ENCODE results near the gene MMGT1. TPM values are rescaled to one million over a fixed set of nuclear protein-coding genes. Genes with fewer than 3 reads are reported as not detected.

The MMGT1 gene
- 24.7 TPM for total RNA-seq

GRCh38 chrX:135973548-135974278 is at the start of gene MMGT1:
TSS of gene MMGT1 (minus strand) at chrX:135973988. CDS start at chrX:135973675, 313 bp downstream.

DNA sequence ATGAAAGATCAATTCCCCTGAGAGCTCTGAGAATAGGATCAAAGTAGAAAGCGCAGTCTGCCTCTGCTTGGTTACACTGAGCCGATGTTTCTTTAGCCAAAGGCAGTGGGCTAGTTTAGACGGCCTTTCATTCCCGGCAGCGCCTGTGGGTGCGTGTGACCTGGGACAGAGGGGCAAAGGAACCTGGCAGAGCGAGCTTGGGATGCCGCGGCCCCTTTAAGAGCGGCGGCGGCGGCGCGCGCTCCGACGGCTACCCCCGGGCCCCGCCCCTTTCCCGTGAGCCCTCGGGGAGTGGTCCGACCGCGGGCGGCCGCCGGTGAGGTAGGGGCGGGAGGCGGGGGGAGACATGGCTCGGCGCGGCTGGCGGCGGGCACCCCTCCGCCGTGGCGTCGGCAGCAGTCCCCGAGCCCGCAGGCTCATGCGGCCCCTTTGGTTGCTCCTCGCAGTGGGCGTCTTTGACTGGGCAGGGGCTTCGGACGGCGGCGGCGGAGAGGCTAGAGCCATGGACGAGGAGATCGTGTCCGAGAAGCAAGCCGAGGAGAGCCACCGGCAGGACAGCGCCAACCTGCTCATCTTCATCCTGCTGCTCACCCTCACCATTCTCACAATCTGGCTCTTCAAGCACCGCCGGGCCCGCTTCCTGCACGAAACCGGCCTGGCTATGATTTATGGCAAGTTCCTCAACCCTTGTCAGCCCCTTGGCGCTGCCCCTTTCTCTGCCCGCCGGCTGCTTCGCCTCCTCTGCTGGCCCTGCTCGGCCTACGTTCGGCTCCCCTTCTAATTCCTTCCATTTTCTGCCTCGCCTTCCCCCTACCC is 11.6 kb upstream of the MMGT1 start, which contains the start of gene SLC9A6:
Gene SLC9A6, plus strand, starts transcription at position 279 of the 816 bp plus-strand sequence. Its CDS starts 224 bp downstream, at position 503.

Other genes starting within 250 kb of the MMGT1 start
- gene CT45A3, start 205.8 kb downstream of the MMGT1 start, total RNA-seq = not detected
- 0.46 TPM for gene CT45A5, start 188.5 kb downstream of the MMGT1 start, total RNA-seq
- not detected for gene CT45A6, start 171.2 kb downstream of the MMGT1 start, total RNA-seq
- not detected for gene CT45A2, start 154.0 kb downstream of the MMGT1 start, total RNA-seq
- not detected for gene CT45A7, start 136.7 kb downstream of the MMGT1 start, total RNA-seq
- gene CT45A8, start 119.5 kb downstream of the MMGT1 start, total RNA-seq = not detected
- gene CT45A9, start 102.2 kb downstream of the MMGT1 start, total RNA-seq = not detected
- not detected for gene CT45A10, start 80.5 kb downstream of the MMGT1 start, total RNA-seq
- not detected for gene SAGE1, start 80.3 kb downstream of the MMGT1 start, total RNA-seq
- 206 TPM for gene SLC9A6, start 11.4 kb upstream of the MMGT1 start, total RNA-seq
- gene FHL1, start 173.5 kb upstream of the MMGT1 start, total RNA-seq = 167 TPM

Data from diencephalon (tissue), 1 donor.